Measurements from ENCODE around the gene CSPG4.

Gene CSPG4

GRCh38 chr15:75659928-75660645 lies 52.6 kb downstream of the CSPG4 start:
- Histone ChIP-seq H3K27ac (peak overlapping the region in 20 of 21 experiments; percentile 65 to 92 (median 84)), H3K4me3 (no peak overlapping the region)

- Histone ChIP-seq H3K4me3 (no peak overlapping the region), H3K27ac (peak overlapping the region in 16 of 21 experiments; percentile 24 to 91 (median 82))
These were observed 53.4 kb downstream of the CSPG4 start for GRCh38 chr15:75659141-75659771.

GRCh38 chr15:75656813-75657212 lies 55.8 kb downstream of the CSPG4 start:
- H3K4me3 ChIP-seq = no peak overlapping the region
- H3K27ac ChIP-seq = no peak overlapping the region

- Histone ChIP-seq H3K27ac (peak overlapping the region in 2 of 21 experiments; percentile 32 to 51), H3K4me3 (no peak overlapping the region)
These were observed 56.3 kb downstream of the CSPG4 start for GRCh38 chr15:75656331-75656730.

- Histone ChIP-seq H3K4me3 (no peak overlapping the region), H3K27ac (peak overlapping the region in 2 of 21 experiments; percentile 32 to 51)
These were observed 56.7 kb downstream of the CSPG4 start for GRCh38 chr15:75655931-75656330.

GRCh38 chr15:75654201-75654907 lies 58.3 kb downstream of the CSPG4 start:
- Histone ChIP-seq H3K4me3 (no peak overlapping the region), H3K27ac (peak overlapping the region in 3 of 21 experiments; percentile 5 to 35 (median 13))

- peak overlapping the region in 8 of 21 experiments; percentile 48 to 81 (median 68) for H3K27ac ChIP-seq
These were observed 59.2 kb downstream of the CSPG4 start for GRCh38 chr15:75653347-75653913.

GRCh38 chr15:75651810-75652543 lies 60.7 kb downstream of the CSPG4 start:
- H3K4me3 ChIP-seq = peak overlapping the region in 6 of 7 experiments; percentile 2 to 77 (median 40)
- H3K27ac ChIP-seq = peak overlapping the region in 16 of 21 experiments; percentile 14 to 81 (median 62)

More at GRCh38 chr15:75653347-75653913, 59.2 kb downstream of the CSPG4 start:
- H3K4me3 ChIP-seq = no peak overlapping the region

- H3K27ac ChIP-seq = peak overlapping the region in 17 of 21 experiments; percentile 9 to 96 (median 61)
These were observed 61.5 kb downstream of the CSPG4 start for GRCh38 chr15:75650908-75651809.

GRCh38 chr15:75649848-75650247 lies 62.8 kb downstream of the CSPG4 start:
- peak overlapping the region in 6 of 7 experiments; percentile 63 to 86 (median 78) for H3K4me3 ChIP-seq
- peak overlapping the region in 6 of 21 experiments; percentile 16 to 98 (median 90) for H3K27ac ChIP-seq

More at GRCh38 chr15:75650908-75651809, 61.5 kb downstream of the CSPG4 start:
- H3K4me3 ChIP-seq = peak overlapping the region; percentile 2 to 77 (median 17)

- H3K4me3 ChIP-seq = peak overlapping the region; percentile 63 to 88 (median 79)
- peak overlapping the region in 17 of 21 experiments; percentile 78 to 98 (median 94) for H3K27ac ChIP-seq
These were observed 63.4 kb downstream of the CSPG4 start for GRCh38 chr15:75649045-75649761.

GRCh38 chr15:75648156-75649000 lies 64.3 kb downstream of the CSPG4 start:
- peak overlapping the region; percentile 78 to 98 (median 94) for H3K27ac ChIP-seq

GRCh38 chr15:75647370-75648155 lies 65.1 kb downstream of the CSPG4 start, which contains the start of gene SNX33:
TSS of gene SNX33 (plus strand) at chr15:75647912. CDS start at chr15:75649103, 1,191 bp downstream.
- Histone ChIP-seq H3K4me3 (peak within 1 kb of the TSS; percentile 63 to 88 (median 79)), H3K27ac (peak within 1 kb of the TSS; percentile 78 to 98 (median 94))

More at GRCh38 chr15:75648156-75649000, 64.3 kb downstream of the CSPG4 start:
- peak overlapping the region; percentile 63 to 88 (median 79) for H3K4me3 ChIP-seq

GRCh38 chr15:75646944-75647364 lies 65.7 kb downstream of the CSPG4 start:
- Histone ChIP-seq H3K4me3 (peak overlapping the region; percentile 63 to 88 (median 79)), H3K27ac (peak overlapping the region; percentile 78 to 98 (median 94))

All from skin epidermis (tissue), 12 donors.